H1 (cell line): ENCODE data around the gene PPP2R3C. TPM values are rescaled to one million over a fixed set of nuclear protein-coding genes. Genes with fewer than 3 reads are reported as not detected.

Experiments
- CTCF ChIA-PET: fragments of 300-600 bp; sonication (Branson Sonifier 250); formaldehyde crosslinking; loops from one replicate; lab custom pipeline; 2021; ENCODE audit not compliant: partially characterized antibody; lab: Charles Lee
- POLR2A ChIA-PET: fragments of 300-600 bp; sonication (Branson Sonifier 250); formaldehyde crosslinking; loops from one replicate; lab custom pipeline; 2021; ENCODE audit warnings: inconsistent platforms; ENCODE audit not compliant: partially characterized antibody; lab: Charles Lee
- DNase-seq, 2 experiments: peaks; one replicate each; pipeline versions ENCODE4 v3.0.0 to v3.0.0-alpha.2; 2010 to 2022; ENCODE audit warnings: low spot score in 2 of 2, low read depth in 1 of 2, mixed read lengths in 1 of 2
- FAIRE-seq: peaks from 2 replicates; lab custom pipeline; 2011; peaks lifted over from hg19 to GRCh38; lab: Jason Lieb, UNC
- H2AFZ ChIP-seq: 2 replicates; pipeline ENCODE4 v1.8.1; 2012; ENCODE audit warnings: low read length, inconsistent platforms
- H2AK5ac ChIP-seq: 2 replicates; pipeline ENCODE4 v1.6.1; 2013; ENCODE audit warnings: low read depth, low read length
- H2BK120ac ChIP-seq: replicated peaks from 2 replicates; pipeline ENCODE3; 2013; ENCODE audit warnings: low read depth, low read length, inconsistent platforms
- H2BK12ac ChIP-seq: 2 replicates; pipeline ENCODE4 v1.6.1; 2013; ENCODE audit warnings: low read depth, low read length
- H2BK15ac ChIP-seq: 2 replicates; pipeline ENCODE4 v1.6.1; 2013; ENCODE audit warnings: low read length
- H2BK20ac ChIP-seq: 2 replicates; pipeline ENCODE4 v1.6.1; 2013; ENCODE audit warnings: low read length
- H2BK5ac ChIP-seq: 2 replicates; pipeline ENCODE4 v1.6.1; 2013; ENCODE audit warnings: low read depth, low read length
- H3K14ac ChIP-seq: 2 replicates; pipeline ENCODE4 v1.6.1; 2013; ENCODE audit warnings: inconsistent platforms; ENCODE audit not compliant: insufficient read length
- H3K18ac ChIP-seq: 2 replicates; pipeline ENCODE4 v1.6.1; 2013; ENCODE audit warnings: low read length; ENCODE audit errors: extremely low read depth
- H3K23ac ChIP-seq: 2 replicates; pipeline ENCODE4 v1.6.1; 2013; ENCODE audit warnings: inconsistent platforms; ENCODE audit not compliant: insufficient read length
- H3K23me2 ChIP-seq: 2 replicates; pipeline ENCODE4 v1.6.1; 2013; ENCODE audit warnings: low read depth, low read length
- H3K27ac ChIP-seq: 2 replicates; pipeline ENCODE4 v1.6.1; 2011; ENCODE audit warnings: low read depth, low read length, inconsistent platforms
- H3K27me3 ChIP-seq, 4 experiments: replicated peaks in 1 of 4; 1 replicate in 1 of 4; 2 replicates in 3 of 4; pipeline versions ENCODE4 v1.6.1 to v1.8.1; 2011 to 2013; ENCODE audit warnings: low read length in 3 of 4, mild to moderate bottlenecking in 3 of 4, inconsistent platforms in 2 of 4, mixed read lengths in 2 of 4, moderate library complexity in 1 of 4; ENCODE audit not compliant: control insufficient read depth in 3 of 4, insufficient read depth in 3 of 4; ENCODE audit errors: extremely low read depth in 1 of 4
- H3K36me3 ChIP-seq, 4 experiments: 2 replicates each; pipeline versions ENCODE4 v1.6.1 to v1.8.1; 2011 to 2013; ENCODE audit warnings: mild to moderate bottlenecking in 4 of 4, low read length in 3 of 4, moderate library complexity in 2 of 4, control low read depth in 1 of 4, inconsistent platforms in 1 of 4; ENCODE audit not compliant: insufficient read depth in 4 of 4, control insufficient read depth in 2 of 4
- H3K4ac ChIP-seq: replicated peaks from 2 replicates; pipeline ENCODE3; 2013; ENCODE audit warnings: low read length, low read depth, mixed read lengths, inconsistent platforms; ENCODE audit not compliant: insufficient read length
- H3K4me1 ChIP-seq, 4 experiments: replicated peaks in 1 of 4; 1 replicate in 1 of 4; 2 replicates in 3 of 4; pipeline versions ENCODE4 v1.6.1 to v1.8.1; 2011 to 2013; ENCODE audit warnings: low read length in 3 of 4, inconsistent platforms in 2 of 4, mixed read lengths in 1 of 4; ENCODE audit not compliant: insufficient read depth in 4 of 4, control insufficient read depth in 3 of 4
- H3K4me2 ChIP-seq, 2 experiments: 2 replicates each; pipeline versions ENCODE4 v1.6.1 to v1.8.1; 2011 to 2013; ENCODE audit warnings: low read depth in 2 of 2, low read length in 2 of 2, control low read depth in 1 of 2, inconsistent platforms in 1 of 2, mild to moderate bottlenecking in 1 of 2; ENCODE audit not compliant: insufficient read depth in 1 of 2
- H3K4me3 ChIP-seq, 4 experiments: fragments of 200-600, 300-600 bp in 1 of 4; sonication (generic), shearing (Covaris generic), sonication (Bioruptor Twin) in 1 of 4; 2 replicates each; pipeline versions ENCODE4 v1.5.1 to v1.8.1; 2011 to 2016; ENCODE audit warnings: low read length in 4 of 4, low read depth in 3 of 4, control low read depth in 2 of 4, inconsistent platforms in 2 of 4, mild to moderate bottlenecking in 2 of 4, mixed read lengths in 1 of 4, moderate library complexity in 1 of 4; ENCODE audit not compliant: insufficient read depth in 2 of 4; ENCODE audit errors: extremely low read depth in 1 of 4
- H3K56ac ChIP-seq: replicated peaks from 2 replicates; pipeline ENCODE3; 2013; ENCODE audit warnings: low read depth, mild to moderate bottlenecking, mixed read lengths, low read length, inconsistent platforms; ENCODE audit not compliant: insufficient read length
- H3K79me1 ChIP-seq: 2 replicates; pipeline ENCODE4 v1.6.1; 2013; ENCODE audit warnings: low read depth, low read length, control low read depth
- H3K79me2 ChIP-seq, 2 experiments: 2 replicates each; pipeline versions ENCODE4 v1.6.1 to v1.8.1; 2012 to 2013; ENCODE audit warnings: low read length in 2 of 2, mild to moderate bottlenecking in 2 of 2, inconsistent platforms in 1 of 2; ENCODE audit not compliant: insufficient read depth in 2 of 2, control insufficient read depth in 1 of 2
- H3K9ac ChIP-seq, 4 experiments: replicated peaks in 1 of 4; 1 replicate in 1 of 4; 2 replicates in 3 of 4; pipeline versions ENCODE4 v1.6.1 to v1.8.1; 2011 to 2013; ENCODE audit warnings: low read depth in 3 of 4, low read length in 3 of 4, control low read depth in 2 of 4, mild to moderate bottlenecking in 2 of 4, moderate library complexity in 2 of 4, inconsistent platforms in 1 of 4; ENCODE audit errors: extremely low read depth in 1 of 4
- H3K9me3 ChIP-seq, 2 experiments: 2 replicates each; pipeline versions ENCODE4 v1.6.1 to v1.8.1; 2012 to 2013; ENCODE audit warnings: mild to moderate bottlenecking in 2 of 2, moderate library complexity in 2 of 2, control low read depth in 1 of 2, inconsistent platforms in 1 of 2, low read depth in 1 of 2, low read length in 1 of 2, mixed read lengths in 1 of 2; ENCODE audit not compliant: insufficient read depth in 2 of 2
- H4K20me1 ChIP-seq, 2 experiments: replicated peaks in 1 of 2; 2 replicates each; pipeline versions ENCODE3 to v1.8.1; 2011 to 2013; ENCODE audit warnings: inconsistent platforms in 2 of 2, low read length in 2 of 2, mild to moderate bottlenecking in 1 of 2; ENCODE audit not compliant: insufficient read depth in 2 of 2, control insufficient read depth in 1 of 2
- H4K5ac ChIP-seq: 2 replicates; pipeline ENCODE4 v1.6.1; 2013; ENCODE audit warnings: low read length, low read depth, mixed read lengths, inconsistent platforms; ENCODE audit not compliant: insufficient read length
- H4K8ac ChIP-seq: 2 replicates; pipeline ENCODE4 v1.8.0; 2013; ENCODE audit warnings: mild to moderate bottlenecking, moderate library complexity, low read length, inconsistent platforms; ENCODE audit not compliant: insufficient read depth; ENCODE audit errors: extremely low read depth
- H4K91ac ChIP-seq: replicated peaks from 2 replicates; pipeline ENCODE3; 2013; ENCODE audit warnings: low read length, mixed read lengths, inconsistent platforms; ENCODE audit not compliant: insufficient read length
- ASH2L ChIP-seq: fragments of 200-600, 300-600 bp; sonication (generic); IDR thresholded peaks from one replicate; pipeline ENCODE4 v1.7.1; 2017; ENCODE audit warnings: low read length
- CHD1 ChIP-seq: IDR thresholded peaks from 2 replicates; pipeline ENCODE4 v1.6.1; 2012; ENCODE audit warnings: low read depth, low read length, improper control_type of control experiment
- CREB1 ChIP-seq: IDR thresholded peaks from 2 replicates; pipeline ENCODE4 v1.6.1; 2012; ENCODE audit warnings: inconsistent platforms
- GABPA ChIP-seq: IDR thresholded peaks from 2 replicates; pipeline ENCODE4 v1.6.1; 2011; ENCODE audit warnings: mild to moderate bottlenecking, low read length, moderate library complexity, borderline replicate concordance; ENCODE audit not compliant: insufficient read depth
- RFX5 ChIP-seq: IDR thresholded peaks from 2 replicates; pipeline ENCODE4 v1.6.1; 2011; ENCODE audit warnings: low read depth, low read length, improper control_type of control experiment, borderline replicate concordance
- SP1 ChIP-seq: IDR thresholded peaks from 2 replicates; pipeline ENCODE4 v1.6.1; 2011; ENCODE audit warnings: low read depth, low read length
- WGBS, 2 experiments: shearing (Covaris generic) in 1 of 2; methylation state at CpG; one replicate each; pipeline versions ENCODE4 v1.1.6 to v1.1.7; 2013 to 2015; ENCODE audit warnings: low lambda C conversion rate in 2 of 2, mixed read lengths in 2 of 2, inconsistent platforms in 1 of 2, low coverage in 1 of 2, missing lambda C conversion rate in 1 of 2; ENCODE audit not compliant: insufficient replicate concordance in 2 of 2, insufficient coverage in 1 of 2, insufficient read length in 1 of 2; ENCODE audit errors: extremely low coverage in 1 of 2, missing lambda C conversion rate in 1 of 2; 5-methylcytosine and 5-hydroxymethylcytosine counted together
- long read RNA-seq, 2 experiments: library from RNA in 1 of 2; library from capped mRNA in 1 of 2; stranded (forward); transcript quantifications; one replicate each; pipeline ENCODE4 v2.0.0, GENCODE V29; 2021; ENCODE audit warnings: inconsistent platforms in 1 of 2
- polyA minus RNA-seq, 3 experiments: library from RNA; depleted of rRNA, polyadenylated mRNA; stranded (reverse); fragments of >200 nt; gene quantifications; 1 replicate in 2 of 3; 2 replicates in 1 of 3; pipeline ENCODE4 v1.2.3, GENCODE V29; 2011
- polyA plus RNA-seq, 7 experiments: library from polyadenylated mRNA; depleted of rRNA in 3 of 7; stranded (reverse) in 5 of 7; unstranded in 2 of 7; fragments of >200 nt in 5 of 7; fragments of 200-250 nt in 2 of 7; gene quantifications; 1 replicate in 5 of 7; 2 replicates in 1 of 7; 4 replicates in 1 of 7; pipeline versions ENCODE4 v1.2.1 to v1.2.3, GENCODE V29; 2011 to 2013; ENCODE audit warnings: missing spikeins in 2 of 7, mixed read lengths in 2 of 7
- total RNA-seq: library from RNA; stranded (reverse); fragmentation: NEBNext Ultra II Directional; extraction: Animal tissue kit (Norgen Biotek cat#: 25700); gene quantifications from 2 replicates; pipeline ENCODE4 v1.2.1, GENCODE V29; 2021

Gene PPP2R3C
- total RNA-seq (24.6 and 26.7 TPM in 2 replicates), polyA plus RNA-seq (2011; rRNA removed) (4.2 and 7.1 TPM in 2 replicates), polyA minus RNA-seq (2011; rRNA and poly(A)+ RNA removed) (10.9 and 12.0 TPM in 2 replicates)
- 8.9 TPM for polyA plus RNA-seq (2011; cell fraction: cytosol; rRNA removed)
- 7.0 TPM for polyA plus RNA-seq (2011; cell fraction: nucleus; rRNA removed)
- 17.7 to 23.3 TPM (median 21.4 TPM) in 4 replicates for polyA plus RNA-seq (2012, experiment 1 of 2)
- polyA plus RNA-seq (2012, experiment 2 of 2) = 2.6 TPM
- 35.0 TPM for polyA plus RNA-seq (2013, experiment 1 of 2)
- 31.6 TPM for polyA plus RNA-seq (2013, experiment 2 of 2)
- 5.8 TPM for polyA minus RNA-seq (2011; cell fraction: cytosol; rRNA and poly(A)+ RNA removed)
- 15.5 TPM for polyA minus RNA-seq (2011; cell fraction: nucleus; rRNA and poly(A)+ RNA removed)
- long read RNA-seq, experiment 1, transcript PPP2R3C-217 (12 exons, 1,846 nt) = minor isoform, 6 of 41 reads
- long read RNA-seq, experiment 1, transcript PPP2R3C-201 (13 exons, 1,839 nt) = major isoform, 14 of 41 reads
- long read RNA-seq, experiment 1, partial matches to known transcripts = 14 of 41 reads
- long read RNA-seq, experiment 1, other reads (novel, unspliced or antisense) = 7 of 41 reads
- long read RNA-seq, experiment 2, transcript PPP2R3C-201 (13 exons, 1,839 nt) = major isoform, 32 of 64 reads
- long read RNA-seq, experiment 2, transcript PPP2R3C-217 (12 exons, 1,846 nt) = minor isoform, 8 of 64 reads
- long read RNA-seq, experiment 2, partial matches to known transcripts = 4 of 64 reads
- long read RNA-seq, experiment 2, other reads (novel, unspliced or antisense) = 17 of 64 reads

GRCh38 chr14:35121887-35122695 lies at the start of gene PPP2R3C, which contains the start of gene PRORP:
Gene PPP2R3C (minus strand): TSS chr14:35121990. CDS start chr14:35121959, 31 bp downstream.
Gene PRORP (plus strand): TSS chr14:35122552. CDS start chr14:35123246, 694 bp downstream.
- Histone ChIP-seq H4K91ac (peak within 1 kb of the TSS; percentile 86), H3K27me3 (no peaks in the 10 kb centered on the region), H2AK5ac (0 out of 2 replicates have a peak within 1 kb of the TSS, but pooled peaks have one; percentile 26), H2BK12ac (peak within 1 kb of the TSS; percentile 96; the same call in 1 of the 2 replicates), H2AFZ (peak within 1 kb of the TSS; percentile 99), H3K56ac (peak within 1 kb of the TSS; percentile 91), H3K4me1 (peaks cover 0 to 4% (median 2%) of the 10 kb centered on the region in 4 experiments; a peak in 3 of 7 replicates), H2BK5ac (peak within 1 kb of the TSS; percentile 99), H3K79me2 (peaks cover 0 to 7% of the 10 kb centered on the region in 2 experiments; a peak in 1 of 4 replicates), H3K14ac (no peak within 1 kb of the TSS), H4K5ac (peak within 1 kb of the TSS; percentile 90), H3K4me3 (peak within 1 kb of the TSS; percentile 90 to 97 (median 93)), H3K4ac (peak within 1 kb of the TSS; percentile 46), H3K18ac (peak within 1 kb of the TSS; percentile 95), H2BK15ac (0 out of 2 replicates have a peak within 1 kb of the TSS, but pooled peaks have one; percentile 83), H3K36me3 (peaks cover 0 to under 1% (median 0%) of the 10 kb centered on the region in 4 experiments; a peak in 1 of 8 replicates), H3K4me2 (peak within 1 kb of the TSS; percentile 83 to 97), H3K9me3 (no peaks in the 10 kb centered on the region), H3K27ac (peak within 1 kb of the TSS; percentile 99), H2BK120ac (peak within 1 kb of the TSS; percentile 93), H3K23me2 (peaks cover 3% of the 10 kb centered on the region; the same call in 1 of the 2 replicates), H3K23ac (no peak within 1 kb of the TSS), H4K8ac (peak within 1 kb of the TSS; percentile 95; the same call in 1 of the 2 replicates), H2BK20ac (peak within 1 kb of the TSS; percentile 84; the same call in 1 of the 2 replicates), H3K9ac (peak within 1 kb of the TSS; percentile 69 to 100 (median 99)), H4K20me1 (no peaks in the 10 kb centered on the region), H3K79me1 (no peaks in the 10 kb centered on the region; the same call in 1 of the 2 replicates)
- WGBS, 2 experiments = 0% methylated on average over 56 of the region's 57 CpGs; no CpG with 5 or more reads in 1 of the 2 experiments
- FAIRE-seq (peak; percentile 74), DNase-seq (peak; percentile 87 to 95)
- ChIA-PET POLR2A (interaction anchor here (0.6 to 3.0 kb wide), 33 partner anchors 9 to 383 kb away, joined by 3 to 19 read pairs (median 3); partner anchors contain the start of genes FAM177A1, NFKBIA, PSMA6 and SRP54), CTCF (interaction anchor here (0.7 to 1.2 kb wide), 2 partner anchors 19 to 21 kb away, joined by 3 to 5 read pairs; no protein-coding TSS in a partner anchor)
- TF ChIP-seq RFX5 (no peak), GABPA (no peak), CREB1 (peak; percentile 71), SP1 (0 out of 2 replicates have a peak, but pooled peaks have one; percentile 37), ASH2L (peak; percentile 94), CHD1 (no peak; the same call in 1 of the 2 replicates)
